ENCODE data around the gene UBE2L3.

DNA sequence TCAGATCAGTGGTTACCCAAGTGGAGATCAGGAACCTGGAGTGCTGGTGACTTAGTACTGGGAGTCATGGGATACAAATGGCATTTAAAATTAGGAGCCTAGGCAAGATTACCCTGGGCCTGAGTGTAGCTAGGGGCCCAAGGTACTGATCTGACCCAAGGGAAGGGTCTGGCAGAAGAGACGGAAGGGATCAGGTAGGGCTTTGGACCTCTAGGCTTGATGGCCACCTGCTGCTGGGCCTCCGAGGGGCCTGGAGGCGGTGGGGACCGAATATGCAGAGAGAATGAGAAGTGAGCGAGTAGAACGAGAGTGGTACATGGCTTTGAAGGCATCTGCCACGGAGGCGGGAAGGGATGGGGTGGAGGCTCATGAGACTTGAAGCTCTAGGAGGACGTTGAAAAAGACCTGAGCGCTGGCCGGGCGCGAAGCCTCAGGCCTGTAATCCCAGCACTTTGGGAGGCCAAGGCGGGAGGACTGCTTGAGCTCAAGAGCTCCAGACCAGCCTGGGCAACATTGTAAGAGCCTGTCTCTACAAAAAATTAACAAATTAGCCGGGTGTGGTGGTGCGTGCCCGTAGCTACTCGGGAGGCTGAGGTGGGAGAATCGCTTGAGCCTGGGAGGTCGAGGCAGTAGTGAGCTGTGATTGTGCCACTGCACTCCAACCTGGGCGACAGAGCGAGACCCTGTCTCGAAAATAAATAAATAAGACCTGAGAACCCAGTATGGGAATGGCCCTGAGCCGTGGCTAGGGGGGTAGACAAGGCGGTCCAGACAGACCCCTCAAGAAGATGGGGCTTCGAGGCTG lies 97.7 kb downstream of the UBE2L3 start:
- TF ChIP-seq, protein P1, sequence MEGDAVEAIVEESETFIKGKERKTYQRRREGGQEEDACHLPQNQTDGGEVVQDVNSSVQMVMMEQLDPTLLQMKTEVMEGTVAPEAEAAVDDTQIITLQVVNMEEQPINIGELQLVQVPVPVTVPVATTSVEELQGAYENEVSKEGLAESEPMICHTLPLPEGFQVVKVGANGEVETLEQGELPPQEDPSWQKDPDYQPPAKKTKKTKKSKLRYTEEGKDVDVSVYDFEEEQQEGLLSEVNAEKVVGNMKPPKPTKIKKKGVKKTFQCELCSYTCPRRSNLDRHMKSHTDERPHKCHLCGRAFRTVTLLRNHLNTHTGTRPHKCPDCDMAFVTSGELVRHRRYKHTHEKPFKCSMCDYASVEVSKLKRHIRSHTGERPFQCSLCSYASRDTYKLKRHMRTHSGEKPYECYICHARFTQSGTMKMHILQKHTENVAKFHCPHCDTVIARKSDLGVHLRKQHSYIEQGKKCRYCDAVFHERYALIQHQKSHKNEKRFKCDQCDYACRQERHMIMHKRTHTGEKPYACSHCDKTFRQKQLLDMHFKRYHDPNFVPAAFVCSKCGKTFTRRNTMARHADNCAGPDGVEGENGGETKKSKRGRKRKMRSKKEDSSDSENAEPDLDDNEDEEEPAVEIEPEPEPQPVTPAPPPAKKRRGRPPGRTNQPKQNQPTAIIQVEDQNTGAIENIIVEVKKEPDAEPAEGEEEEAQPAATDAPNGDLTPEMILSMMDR (IDR thresholded peaks at IDR 0.05): no peak
- no peak for TF ChIP-seq POLR2A (IDR thresholded peaks at IDR 0.05)
